SK-MEL-5 (cell line): ENCODE data around the gene COL28A1. TPM values are rescaled to one million over a fixed set of nuclear protein-coding genes. Genes with fewer than 3 reads are reported as not detected.
"Not testable (repeated sequence)": the region's sequence is repeated elsewhere in the genome, so short reads cannot be mapped to it uniquely, and the experiment has no call there.

Experiments
- DNase-seq: peaks from one replicate; pipeline ENCODE4 v3.0.0-alpha.2; 2016; ENCODE audit warnings: low read depth, low spot score
- in situ Hi-C: cut with HindIII; loops from 2 replicates; pipeline ENCODE4 v1.10.0; 2016; ENCODE audit warnings: low sequenced_read_pairs, high pct_unique_total_duplicates, low pct_unique_long_range_greater_than_20kb
- total RNA-seq: library from RNA; depleted of rRNA; stranded (reverse); fragments of >200 nt; shearing (Covaris generic); gene quantifications from 2 replicates; pipeline ENCODE4 v1.2.3, GENCODE V29; 2014

Gene COL28A1
- total RNA-seq, 1 experiment from 2014 or later = 0.26 TPM

- in situ Hi-C loops = loop anchor here (25.0 kb wide), 1 partner anchor 88 kb away; no protein-coding TSS in a partner anchor
- DNase-seq = no peak
Measured at GRCh38 chr7:7499892-7500291, 35.8 kb downstream of the COL28A1 start.

GRCh38 chr7:7498856-7499255, 36.8 kb downstream of the COL28A1 start:
- in situ Hi-C loops = no loop called here
- no peak for DNase-seq

- in situ Hi-C loops = no loop called here
- no peak for DNase-seq
Measured at GRCh38 chr7:7496311-7496710, 39.4 kb downstream of the COL28A1 start.

- DNase-seq = no peak
- in situ Hi-C loops = no loop called here
Measured at GRCh38 chr7:7495171-7495570, 40.5 kb downstream of the COL28A1 start.

GRCh38 chr7:7491044-7491443, 44.6 kb downstream of the COL28A1 start:
- in situ Hi-C loops = no loop called here
- no peak for DNase-seq

GRCh38 chr7:7490003-7490402, 45.7 kb downstream of the COL28A1 start:
- DNase-seq = no peak
- in situ Hi-C loops = no loop called here

- no peak for DNase-seq
- in situ Hi-C loops = no loop called here
Measured at GRCh38 chr7:7489546-7489945, 46.1 kb downstream of the COL28A1 start.

GRCh38 chr7:7486362-7486761, 49.3 kb downstream of the COL28A1 start:
- in situ Hi-C loops = no loop called here
- DNase-seq = no peak

- in situ Hi-C loops = no loop called here
- no peak for DNase-seq
Measured at GRCh38 chr7:7484072-7484471, 51.6 kb downstream of the COL28A1 start.

GRCh38 chr7:7481802-7482201, 53.9 kb downstream of the COL28A1 start:
- no peak for DNase-seq
- in situ Hi-C loops = no loop called here

GRCh38 chr7:7479275-7479805, 56.3 kb downstream of the COL28A1 start:
- in situ Hi-C loops = no loop called here
- no peak for DNase-seq

GRCh38 chr7:7478569-7478968, 57.1 kb downstream of the COL28A1 start:
- in situ Hi-C loops = no loop called here
- no peak for DNase-seq

GRCh38 chr7:7477641-7478040, 58.0 kb downstream of the COL28A1 start:
- in situ Hi-C loops, DNase-seq: not testable (repeated sequence)

- in situ Hi-C loops = no loop called here
Measured at GRCh38 chr7:7476381-7476780, 59.3 kb downstream of the COL28A1 start.

GRCh38 chr7:7475601-7476000, 60.1 kb downstream of the COL28A1 start:
- in situ Hi-C loops = no loop called here

More at GRCh38 chr7:7476381-7476780, 59.3 kb downstream of the COL28A1 start:
- no peak for DNase-seq

GRCh38 chr7:7474436-7474835, 61.2 kb downstream of the COL28A1 start:
- no peak for DNase-seq
- in situ Hi-C loops = no loop called here

More at GRCh38 chr7:7475601-7476000, 60.1 kb downstream of the COL28A1 start:
- DNase-seq = no peak

GRCh38 chr7:7464991-7465765, 70.5 kb downstream of the COL28A1 start:
- DNase-seq, in situ Hi-C loops: not testable (repeated sequence)

- in situ Hi-C loops = no loop called here
- no peak for DNase-seq
Measured at GRCh38 chr7:7454000-7454399, 81.7 kb downstream of the COL28A1 start.

- in situ Hi-C loops = no loop called here
- no peak for DNase-seq
Measured at GRCh38 chr7:7452652-7453051, 83.0 kb downstream of the COL28A1 start.
